Posterior cingulate gyrus (tissue), 11 donors: ENCODE measurements around the gene GRID1.
A peak's percentile ranks its signal among the peaks of the same experiment; 100 is the strongest.

Experiments
- DNase-seq, 10 donors: peaks; one replicate each; pipeline versions ENCODE4 v3.0.0 to v3.0.0-alpha.2; 2020 to 2021; ENCODE audit warnings: mixed read lengths in 3 of 10
- intact Hi-C: fragments of 100-400 bp; cut with DNase I; formaldehyde crosslinking; loops from one replicate; pipeline ENCODE4 v1.15.1; 2023

Gene GRID1

GRCh38 chr10:85922356-85923129, 444.1 kb downstream of the GRID1 start:
- intact Hi-C loops, result no loop called here
- no peak for DNase-seq

- intact Hi-C loops, result no loop called here
- DNase-seq, result no peak
These were observed 444.8 kb downstream of the GRID1 start for GRCh38 chr10:85921789-85922188.

GRCh38 chr10:85920311-85920710, 446.3 kb downstream of the GRID1 start:
- no peak for DNase-seq
- intact Hi-C loops, result no loop called here

- peak in 2 of 10 donors; percentile 63 to 76 for DNase-seq
- intact Hi-C loops, result no loop called here
These were observed 447.0 kb downstream of the GRID1 start for GRCh38 chr10:85919491-85920021.

GRCh38 chr10:85918371-85918770, 448.2 kb downstream of the GRID1 start:
- intact Hi-C loops, result no loop called here
- DNase-seq, result no peak

GRCh38 chr10:85917601-85918000, 449.0 kb downstream of the GRID1 start:
- intact Hi-C loops, result no loop called here
- DNase-seq, result no peak

GRCh38 chr10:85916994-85917573, 449.5 kb downstream of the GRID1 start:
- intact Hi-C loops, result no loop called here
- DNase-seq, result peak in 1 of 10 donors; percentile 63

GRCh38 chr10:85916286-85916685, 450.3 kb downstream of the GRID1 start:
- no peak for DNase-seq
- intact Hi-C loops, result no loop called here

- no peak for DNase-seq
These were observed 451.2 kb downstream of the GRID1 start for GRCh38 chr10:85915245-85915846.

GRCh38 chr10:85914720-85915119, 451.9 kb downstream of the GRID1 start:
- no peak for DNase-seq
- intact Hi-C loops, result no loop called here

More at GRCh38 chr10:85915245-85915846, 451.2 kb downstream of the GRID1 start:
- intact Hi-C loops, result no loop called here

GRCh38 chr10:85908462-85908861, 458.1 kb downstream of the GRID1 start:
- intact Hi-C loops, result no loop called here

GRCh38 chr10:85902051-85902450, 464.5 kb downstream of the GRID1 start:
- no peak for DNase-seq
- intact Hi-C loops, result no loop called here

More at GRCh38 chr10:85908462-85908861, 458.1 kb downstream of the GRID1 start:
- DNase-seq, result no peak

- intact Hi-C loops, result no loop called here
- no peak for DNase-seq
These were observed 465.0 kb downstream of the GRID1 start for GRCh38 chr10:85901599-85901998.

GRCh38 chr10:85900487-85900886, 466.1 kb downstream of the GRID1 start:
- no peak for DNase-seq
- intact Hi-C loops, result no loop called here

- intact Hi-C loops, result no loop called here
- no peak for DNase-seq
These were observed 466.5 kb downstream of the GRID1 start for GRCh38 chr10:85900061-85900460.

GRCh38 chr10:85891472-85891871, 475.1 kb downstream of the GRID1 start:
- intact Hi-C loops, result no loop called here

GRCh38 chr10:85888559-85888958, 478.0 kb downstream of the GRID1 start:
- intact Hi-C loops, result no loop called here
- no peak for DNase-seq

More at GRCh38 chr10:85891472-85891871, 475.1 kb downstream of the GRID1 start:
- no peak for DNase-seq

- DNase-seq, result peak; percentile 23 to 93 (median 56)
These were observed 478.6 kb downstream of the GRID1 start for GRCh38 chr10:85888004-85888403.

GRCh38 chr10:85874208-85874607, 492.4 kb downstream of the GRID1 start:
- DNase-seq, result no peak
- intact Hi-C loops, result no loop called here

More at GRCh38 chr10:85888004-85888403, 478.6 kb downstream of the GRID1 start:
- intact Hi-C loops, result no loop called here

- DNase-seq, result no peak
- intact Hi-C loops, result no loop called here
These were observed 493.5 kb downstream of the GRID1 start for GRCh38 chr10:85873063-85873462.
